Psoas muscle (tissue), 8 donors: Measurements from ENCODE around the gene ST6GAL1. TPM values are rescaled to one million over a fixed set of nuclear protein-coding genes. Genes with fewer than 3 reads are reported as not detected.

Source experiments
- ATAC-seq, 4 donors: fragments of 200-7000 bp; cut with Tn5 transposase; one replicate each; pipeline ENCODE4 v1.9.1; 2020; ENCODE audit warnings: moderate library complexity in 3 of 4, mild to moderate bottlenecking in 2 of 4
- DNase-seq, 2 donors: peaks; one replicate each; pipeline ENCODE4 v3.0.0-alpha.2; 2020
- H3K27ac ChIP-seq: fragments of 200-600 bp; one replicate; pipeline ENCODE4 v1.8.0; 2022
- H3K27me3 ChIP-seq, 3 donors: fragments of 200-600 bp in 1 of 3; one replicate each; pipeline versions ENCODE4 v1.6.1 to v1.8.0; 2013 to 2022; ENCODE audit warnings: low read length in 2 of 3, mild to moderate bottlenecking in 2 of 3, moderate library complexity in 1 of 3; ENCODE audit not compliant: insufficient read depth in 3 of 3
- H3K36me3 ChIP-seq, 2 donors: fragments of 200-600 bp in 1 of 2; one replicate each; pipeline versions ENCODE4 v1.6.1 to v1.8.0; 2013 to 2022; ENCODE audit warnings: low read depth in 1 of 2, mild to moderate bottlenecking in 1 of 2, moderate library complexity in 1 of 2; ENCODE audit not compliant: insufficient read depth in 1 of 2
- H3K4me1 ChIP-seq: fragments of 200-600 bp; one replicate; pipeline ENCODE4 v1.8.0; 2022
- H3K4me3 ChIP-seq: fragments of 200-600 bp; one replicate; pipeline ENCODE4 v1.8.0; 2022; ENCODE audit warnings: mild to moderate bottlenecking
- H3K9me3 ChIP-seq: fragments of 200-600 bp; one replicate; pipeline ENCODE4 v1.8.0; 2022
- WGBS, 3 donors: extraction: QIAGEN DNeasy Blood & Tissue Kit; methylation state at CpG; one replicate each; pipeline versions ENCODE4 v1.1.6 to v1.1.7; 2013; 5-methylcytosine and 5-hydroxymethylcytosine counted together
- intact Hi-C, 2 donors: fragments of 100-400 bp; cut with DNase I; formaldehyde crosslinking; loops; one replicate each; pipeline versions ENCODE4 v1.11.0 to v1.14.2; 2022
- polyA plus RNA-seq, 3 donors: library from polyadenylated mRNA; stranded (reverse); fragments of 200-250 nt; gene quantifications; one replicate each; pipeline ENCODE4 v1.2.3, GENCODE V29; 2013
- total RNA-seq, 4 donors: library from RNA; stranded (reverse); fragmentation: NEBNext Ultra II Directional in 2 of 4; extraction: Animal tissue kit (Norgen Biotek cat#: 25700) in 2 of 4; gene quantifications; one replicate each; pipeline versions ENCODE4 v1.2.1 to v1.2.4, GENCODE V29; 2021 to 2023
- TF ChIP-seq, protein P1 (sequence below): fragments of 200-600 bp; IDR thresholded peaks from one replicate; pipeline ENCODE4 v1.8.0; 2022; ENCODE audit warnings: antibody characterized with exemption
- donor health status: healthy with polysubstance abuse.
- donor health status: DM: no; HTN: no; CAD: no; lungs with moderate emphysema.
- donor health status: Bipolar disorder and iron deficiency.
- donor health status: healthy.
- donor health status: DM: yes; HTN: yes; CAD: no.
- donor health status: DM: no; HTN: no; CAD: no.
- donor health status: DM: no; HTN: no; CAD: no.
- donor health status: DM: yes; HTN: yes; CAD: no.

Gene ST6GAL1
- total and polyA plus RNA-seq, 7 donors: 4.2 to 25.0 (median 15.3) TPM

DNA sequence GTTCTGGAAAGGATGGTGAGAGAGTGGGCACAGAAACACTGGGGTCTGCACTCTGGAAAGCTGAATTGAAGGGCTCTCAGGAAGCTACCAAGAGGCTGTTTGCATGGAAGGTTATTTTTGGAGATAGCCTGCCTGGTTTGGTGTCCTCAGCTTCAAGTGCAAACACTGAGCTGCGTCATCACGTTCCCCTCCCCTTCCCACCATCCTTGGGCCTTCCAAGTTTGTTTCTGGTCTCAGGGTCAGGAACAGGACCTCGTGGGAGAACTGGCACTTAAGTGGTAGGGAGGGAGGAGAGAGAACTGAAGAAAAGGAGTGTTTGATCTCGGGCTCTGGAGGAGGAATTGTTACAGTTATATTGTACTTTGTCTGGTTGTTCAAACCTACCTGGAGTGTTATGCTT is 10.6 kb downstream of the ST6GAL1 start:
- TF ChIP-seq, protein P1, sequence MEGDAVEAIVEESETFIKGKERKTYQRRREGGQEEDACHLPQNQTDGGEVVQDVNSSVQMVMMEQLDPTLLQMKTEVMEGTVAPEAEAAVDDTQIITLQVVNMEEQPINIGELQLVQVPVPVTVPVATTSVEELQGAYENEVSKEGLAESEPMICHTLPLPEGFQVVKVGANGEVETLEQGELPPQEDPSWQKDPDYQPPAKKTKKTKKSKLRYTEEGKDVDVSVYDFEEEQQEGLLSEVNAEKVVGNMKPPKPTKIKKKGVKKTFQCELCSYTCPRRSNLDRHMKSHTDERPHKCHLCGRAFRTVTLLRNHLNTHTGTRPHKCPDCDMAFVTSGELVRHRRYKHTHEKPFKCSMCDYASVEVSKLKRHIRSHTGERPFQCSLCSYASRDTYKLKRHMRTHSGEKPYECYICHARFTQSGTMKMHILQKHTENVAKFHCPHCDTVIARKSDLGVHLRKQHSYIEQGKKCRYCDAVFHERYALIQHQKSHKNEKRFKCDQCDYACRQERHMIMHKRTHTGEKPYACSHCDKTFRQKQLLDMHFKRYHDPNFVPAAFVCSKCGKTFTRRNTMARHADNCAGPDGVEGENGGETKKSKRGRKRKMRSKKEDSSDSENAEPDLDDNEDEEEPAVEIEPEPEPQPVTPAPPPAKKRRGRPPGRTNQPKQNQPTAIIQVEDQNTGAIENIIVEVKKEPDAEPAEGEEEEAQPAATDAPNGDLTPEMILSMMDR: no peak
- H3K4me3 ChIP-seq: no peak overlapping the region
- no peaks in the 10 kb centered on the region for H3K27me3 ChIP-seq
- peak; percentile 25 to 78 (median 70) for ATAC-seq
- WGBS, 3 donors: 18 to 45% (median 34%) methylated on average over 4 of the region's 4 CpGs
- peaks cover 27% of the 10 kb centered on the region for H3K4me1 ChIP-seq
- peak overlapping the region; percentile 19 for H3K27ac ChIP-seq
- no peaks in the 10 kb centered on the region for H3K36me3 ChIP-seq
- H3K9me3 ChIP-seq: no peaks in the 10 kb centered on the region
- intact Hi-C loops: no loop called here
- no peak for DNase-seq

DNA sequence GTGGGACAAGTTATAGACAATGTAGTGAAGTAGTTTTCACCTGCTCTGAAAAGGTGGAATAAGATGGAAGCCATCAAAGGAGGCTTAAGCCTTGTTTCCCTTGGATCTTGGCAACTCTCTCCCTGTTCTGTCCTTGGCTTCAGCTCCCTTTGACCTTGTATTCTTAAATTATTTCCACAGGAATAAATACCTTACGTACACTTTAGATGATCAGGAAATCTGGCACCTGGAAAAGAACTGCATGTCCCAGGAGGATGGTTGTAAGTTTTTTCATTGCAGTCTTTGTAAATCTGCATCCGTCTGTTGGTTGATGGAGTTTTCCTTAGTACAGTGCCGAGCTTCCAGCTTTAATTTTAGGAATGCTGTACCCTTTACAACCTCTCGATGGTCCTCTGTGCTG is 11.8 kb downstream of the ST6GAL1 start:
- 39 to 52% (median 44%) methylated on average over 4 of the region's 4 CpGs for WGBS, 3 donors
- Histone ChIP-seq H3K27me3 (no peaks in the 10 kb centered on the region), H3K4me1 (peaks cover 30% of the 10 kb centered on the region), H3K36me3 (no peaks in the 10 kb centered on the region), H3K27ac (no peak overlapping the region), H3K9me3 (no peaks in the 10 kb centered on the region), H3K4me3 (no peak overlapping the region)
- TF ChIP-seq, protein P1: no peak
- ATAC-seq (no peak), DNase-seq (no peak)
- intact Hi-C loops: no loop called here

DNA sequence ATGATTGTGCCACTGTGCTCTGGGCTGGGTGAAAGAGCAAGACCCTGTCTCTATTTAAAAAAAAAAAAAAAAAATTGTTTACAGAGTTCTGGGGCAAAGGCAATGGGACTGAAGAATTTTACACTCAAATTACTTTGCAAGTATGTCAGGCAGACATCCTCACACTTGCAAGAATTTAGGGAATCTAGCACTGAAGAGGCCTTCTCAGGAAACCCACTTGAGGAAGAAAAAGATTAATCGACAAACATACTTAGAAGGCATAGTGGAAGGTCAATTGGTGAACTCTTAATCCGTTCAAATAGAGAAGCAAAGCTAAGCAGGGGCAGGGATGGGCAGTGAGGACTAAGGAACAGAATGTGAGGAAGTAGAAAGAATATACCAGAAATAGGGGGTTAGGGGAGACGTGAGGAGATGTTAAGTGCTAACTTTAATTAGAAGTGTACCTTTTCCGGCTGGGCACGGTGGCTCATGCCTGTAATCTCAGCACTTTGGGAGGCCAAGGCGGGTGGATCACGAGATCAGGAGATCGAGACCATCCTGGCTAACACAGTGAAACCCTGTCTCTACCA is 15.0 kb downstream of the ST6GAL1 start:
- no peak for DNase-seq
- Histone ChIP-seq H3K27ac (no peak overlapping the region), H3K4me3 (no peak overlapping the region), H3K4me1 (peaks cover 42% of the 10 kb centered on the region), H3K27me3 (no peaks in the 10 kb centered on the region), H3K36me3 (no peaks in the 10 kb centered on the region), H3K9me3 (no peaks in the 10 kb centered on the region)
- intact Hi-C loops: no loop called here
- WGBS, 3 donors: 93 to 95% (median 95%) methylated on average over 8 of the region's 8 CpGs
- TF ChIP-seq, protein P1: no peak
- no peak for ATAC-seq

DNA sequence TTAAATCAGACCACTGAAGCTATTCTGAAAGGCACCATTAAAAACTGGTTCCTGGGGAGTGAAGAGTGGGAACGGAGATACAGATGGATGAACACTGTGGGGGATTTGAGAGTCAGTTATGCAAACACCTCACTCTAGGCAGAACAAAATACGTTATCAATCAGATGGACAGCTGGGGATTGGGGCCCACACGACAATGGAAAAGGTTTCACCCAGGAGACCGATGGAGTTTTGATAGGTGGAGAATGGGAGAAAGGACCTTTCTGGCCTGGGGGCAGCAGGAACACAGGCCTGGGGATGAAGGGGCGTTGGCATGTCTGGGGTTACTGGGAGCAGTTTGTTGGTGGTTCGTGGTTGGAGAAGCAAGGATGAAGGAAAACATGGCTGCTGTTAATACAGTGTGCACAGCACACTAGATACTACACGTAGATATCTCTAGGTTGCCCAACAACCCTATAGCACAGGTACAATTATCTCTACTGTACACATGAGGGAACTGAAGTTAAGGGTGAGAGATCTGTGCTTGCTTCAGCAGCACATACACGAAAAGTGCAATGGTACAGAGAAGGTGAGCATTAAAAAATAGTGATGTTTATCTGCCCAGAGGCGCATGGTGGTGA is 16.5 kb downstream of the ST6GAL1 start:
- Histone ChIP-seq H3K9me3 (no peaks in the 10 kb centered on the region), H3K27me3 (no peaks in the 10 kb centered on the region), H3K27ac (no peak overlapping the region), H3K36me3 (no peaks in the 10 kb centered on the region), H3K4me1 (peaks cover 30% of the 10 kb centered on the region), H3K4me3 (no peak overlapping the region)
- ATAC-seq: no peak
- intact Hi-C loops: no loop called here
- WGBS, 3 donors: 91 to 94% (median 94%) methylated on average over 9 of the region's 9 CpGs
- TF ChIP-seq, protein P1: no peak
- DNase-seq: no peak
